ENCODE data around the gene TNNC1. TPM values are rescaled to one million over a fixed set of nuclear protein-coding genes. Genes with fewer than 3 reads are reported as not detected.

TNNC1 gene
- total and polyA plus RNA-seq, 4 donors, result 0.21 to 0.75 (median 0.35) TPM

DNA sequence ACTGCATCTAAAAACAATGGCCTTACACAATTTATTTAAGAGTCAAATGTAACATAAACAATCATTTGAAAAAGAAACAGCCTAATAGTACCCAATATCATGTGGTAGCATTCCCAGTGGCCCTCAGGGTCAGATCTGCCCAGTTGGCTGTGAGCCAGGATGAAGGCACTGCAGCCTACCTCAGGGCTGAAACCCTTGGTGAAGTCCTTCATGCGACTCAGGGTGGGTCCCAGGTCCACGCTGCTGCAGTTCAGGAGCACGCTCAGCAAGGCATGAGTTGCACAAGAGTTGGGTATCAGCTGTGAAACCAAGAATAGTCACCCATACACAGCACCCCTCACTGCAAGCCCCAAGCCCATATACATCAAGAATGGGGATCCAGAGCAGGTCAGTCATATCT lies 46.1 kb downstream of the TNNC1 start:
- no peak overlapping the region for H3K27ac ChIP-seq (ENCODE audit: low read depth in 1 of 2, low read length in 2 of 2)
- no peaks in the 10 kb centered on the region for H3K27me3 ChIP-seq (ENCODE audit: control insufficient read depth in 4 of 4, insufficient read depth in 4 of 4, low read length in 3 of 4)
- peaks cover 13 to 51% (median 37%) of the 10 kb centered on the region in 4 donors for H3K36me3 ChIP-seq (ENCODE audit: control insufficient read depth in 4 of 4, insufficient read depth in 3 of 4, low read depth in 1 of 4, low read length in 3 of 4)
- 93% methylated on average over 3 of the region's 3 CpGs for WGBS
- peaks cover 0 to 38% (median 31%) of the 10 kb centered on the region in 4 donors for H3K4me1 ChIP-seq (ENCODE audit: control insufficient read depth in 4 of 4, insufficient read depth in 4 of 4, low read length in 3 of 4)
- no peak overlapping the region for H3K4me3 ChIP-seq (ENCODE audit: low read depth in 1 of 3, low read length in 3 of 3)
- no peak for DNase-seq (ENCODE audit: low spot score)
- TF ChIP-seq REST (IDR thresholded peaks at IDR 0.05), result no peak
- no peak for TF ChIP-seq YY1 (IDR thresholded peaks at IDR 0.05)
- TF ChIP-seq RXRA (IDR thresholded peaks at IDR 0.05), result no peak
- TF ChIP-seq RAD21 (IDR thresholded peaks at IDR 0.05), result no peak
- no peak for TF ChIP-seq GABPA (IDR thresholded peaks at IDR 0.05 in 1 of 2, conservative IDR thresholded peaks at IDR 0.05 in 1 of 2)
- TF ChIP-seq HNF4A (conservative IDR thresholded peaks at IDR 0.05), result no peak
- TF ChIP-seq FOXA2 (IDR thresholded peaks at IDR 0.05), result no peak
- no peak for TF ChIP-seq NR2F2 (IDR thresholded peaks at IDR 0.05)
- TF ChIP-seq EGR1 (IDR thresholded peaks at IDR 0.05; ENCODE audit: low read depth in 2 of 2), result no peak
- no peak overlapping the region for H3K9ac ChIP-seq (ENCODE audit: low read depth in 1 of 2, low read length in 2 of 2)
- H3K9me3 ChIP-seq (ENCODE audit: control insufficient read depth in 4 of 4, low read length in 3 of 4), result no peaks in the 10 kb centered on the region

GRCh38 chr3:52406791-52407510 lies 46.9 kb downstream of the TNNC1 start:
- no peak for DNase-seq (ENCODE audit: low spot score)
- TF ChIP-seq FOXA1 (IDR thresholded peaks at IDR 0.05) (no peak), MAX (IDR thresholded peaks at IDR 0.05) (no peak), JUND (IDR thresholded peaks at IDR 0.05) (no peak), ATF3 (IDR thresholded peaks at IDR 0.05) (no peak), CTCF (IDR thresholded peaks at IDR 0.05; ENCODE audit: low read depth, low read length, missing input control) (no peak), HNF4G (IDR thresholded peaks at IDR 0.05) (no peak), SP1 (IDR thresholded peaks at IDR 0.05) (no peak)
- peaks cover 15 to 59% (median 44%) of the 10 kb centered on the region in 4 donors for H3K36me3 ChIP-seq (ENCODE audit: control insufficient read depth in 4 of 4, insufficient read depth in 3 of 4, low read depth in 1 of 4, low read length in 3 of 4)

More at GRCh38 chr3:52406791-52407510, 46.9 kb downstream of the TNNC1 start:
- 96% methylated on average over 20 of the region's 20 CpGs for WGBS
- Histone ChIP-seq H3K4me1 (ENCODE audit: control insufficient read depth in 4 of 4, insufficient read depth in 4 of 4, low read length in 3 of 4) (peaks cover 0 to 31% (median 25%) of the 10 kb centered on the region in 4 donors), H3K9ac (ENCODE audit: low read depth in 1 of 2, low read length in 2 of 2) (no peak overlapping the region), H3K9me3 (ENCODE audit: control insufficient read depth in 4 of 4, low read length in 3 of 4) (no peaks in the 10 kb centered on the region), H3K4me3 (ENCODE audit: low read depth in 1 of 3, low read length in 3 of 3) (no peak overlapping the region), H3K27ac (ENCODE audit: low read depth in 1 of 2, low read length in 2 of 2) (no peak overlapping the region), H3K27me3 (ENCODE audit: control insufficient read depth in 4 of 4, insufficient read depth in 4 of 4, low read length in 3 of 4) (no peaks in the 10 kb centered on the region)

All from liver (tissue), 9 donors.